Testis (tissue), 2 donors: Measurements from ENCODE around the gene NRXN3.

Experiments used
- POLR2A ChIP-seq: fragments of 450-650 bp; IDR thresholded peaks from one replicate; pipeline ENCODE4 v1.6.1; 2017; ENCODE audit warnings: antibody characterized with exemption, mild to moderate bottlenecking, moderate library complexity
- TF ChIP-seq, protein P1 (sequence below), 3 experiments: fragments of 450-650 bp in 2 of 3; fragments of 200-600 bp in 1 of 3; sonication (generic) in 1 of 3; IDR thresholded peaks; one replicate each; pipeline ENCODE4 v1.5.1; 2016 to 2019; ENCODE audit warnings: antibody characterized with exemption in 3 of 3, mild to moderate bottlenecking in 2 of 3, moderate library complexity in 1 of 3

DNA sequence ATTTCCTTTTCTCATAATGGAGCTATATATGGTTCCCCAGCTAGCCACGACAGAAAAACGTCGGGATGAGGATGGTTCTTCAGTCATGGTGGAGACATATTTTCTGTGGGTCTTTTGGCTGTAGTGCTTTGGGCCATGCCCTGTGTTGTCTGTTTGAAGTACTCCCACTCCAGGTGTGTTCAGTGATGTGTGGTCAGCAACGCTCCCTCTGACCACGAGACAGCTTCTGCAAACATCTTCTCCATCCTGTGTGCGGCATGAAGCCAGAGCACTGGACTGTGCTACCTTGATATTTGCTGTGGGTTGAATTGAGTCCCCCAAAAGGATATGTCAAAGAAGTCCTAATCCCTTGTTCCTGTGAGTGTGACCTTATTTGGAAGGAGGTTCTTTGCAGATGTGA, 931.2 kb downstream of the NRXN3 start:
- TF ChIP-seq POLR2A, result no peak
- TF ChIP-seq, protein P1, sequence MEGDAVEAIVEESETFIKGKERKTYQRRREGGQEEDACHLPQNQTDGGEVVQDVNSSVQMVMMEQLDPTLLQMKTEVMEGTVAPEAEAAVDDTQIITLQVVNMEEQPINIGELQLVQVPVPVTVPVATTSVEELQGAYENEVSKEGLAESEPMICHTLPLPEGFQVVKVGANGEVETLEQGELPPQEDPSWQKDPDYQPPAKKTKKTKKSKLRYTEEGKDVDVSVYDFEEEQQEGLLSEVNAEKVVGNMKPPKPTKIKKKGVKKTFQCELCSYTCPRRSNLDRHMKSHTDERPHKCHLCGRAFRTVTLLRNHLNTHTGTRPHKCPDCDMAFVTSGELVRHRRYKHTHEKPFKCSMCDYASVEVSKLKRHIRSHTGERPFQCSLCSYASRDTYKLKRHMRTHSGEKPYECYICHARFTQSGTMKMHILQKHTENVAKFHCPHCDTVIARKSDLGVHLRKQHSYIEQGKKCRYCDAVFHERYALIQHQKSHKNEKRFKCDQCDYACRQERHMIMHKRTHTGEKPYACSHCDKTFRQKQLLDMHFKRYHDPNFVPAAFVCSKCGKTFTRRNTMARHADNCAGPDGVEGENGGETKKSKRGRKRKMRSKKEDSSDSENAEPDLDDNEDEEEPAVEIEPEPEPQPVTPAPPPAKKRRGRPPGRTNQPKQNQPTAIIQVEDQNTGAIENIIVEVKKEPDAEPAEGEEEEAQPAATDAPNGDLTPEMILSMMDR (IDR thresholded peaks at IDR 0.05), result no peak
